WTC11 (cell line): ENCODE measurements around the gene TLCD1.

Source experiments
- TF ChIP-seq, protein P1 (sequence below): fragments of 200-600 bp; IDR thresholded peaks from 2 replicates; pipeline ENCODE4 v1.8.0; 2022; ENCODE audit warnings: antibody characterized with exemption
- TF ChIP-seq, protein P2 (sequence below): sonication (generic); formaldehyde crosslinking; IDR thresholded peaks from 2 replicates; pipeline ENCODE4 v1.8.1; 2023; ENCODE audit warnings: mild to moderate bottlenecking, moderate library complexity, missing genetic modification reagents

DNA sequence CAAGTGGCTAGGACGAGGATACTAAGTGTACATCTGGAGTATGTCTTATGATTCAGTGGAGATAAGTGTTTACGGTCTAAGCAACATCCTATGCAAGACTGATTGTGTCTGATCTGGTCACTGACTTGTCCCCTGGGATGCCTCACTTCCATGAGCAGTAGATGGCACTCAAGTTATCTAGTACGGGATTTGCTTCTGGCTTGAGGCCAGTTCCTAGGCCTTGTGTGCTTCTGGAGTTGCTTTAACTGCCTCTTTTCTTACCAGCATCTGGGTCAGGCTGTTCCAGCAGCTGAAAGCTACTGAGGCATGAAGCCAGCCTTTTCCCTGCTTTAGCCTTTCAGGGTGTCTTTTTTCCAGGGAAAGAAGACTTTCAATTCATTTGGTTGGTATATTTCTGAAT, 41.1 kb downstream of the TLCD1 start:
- TF ChIP-seq, protein P1, sequence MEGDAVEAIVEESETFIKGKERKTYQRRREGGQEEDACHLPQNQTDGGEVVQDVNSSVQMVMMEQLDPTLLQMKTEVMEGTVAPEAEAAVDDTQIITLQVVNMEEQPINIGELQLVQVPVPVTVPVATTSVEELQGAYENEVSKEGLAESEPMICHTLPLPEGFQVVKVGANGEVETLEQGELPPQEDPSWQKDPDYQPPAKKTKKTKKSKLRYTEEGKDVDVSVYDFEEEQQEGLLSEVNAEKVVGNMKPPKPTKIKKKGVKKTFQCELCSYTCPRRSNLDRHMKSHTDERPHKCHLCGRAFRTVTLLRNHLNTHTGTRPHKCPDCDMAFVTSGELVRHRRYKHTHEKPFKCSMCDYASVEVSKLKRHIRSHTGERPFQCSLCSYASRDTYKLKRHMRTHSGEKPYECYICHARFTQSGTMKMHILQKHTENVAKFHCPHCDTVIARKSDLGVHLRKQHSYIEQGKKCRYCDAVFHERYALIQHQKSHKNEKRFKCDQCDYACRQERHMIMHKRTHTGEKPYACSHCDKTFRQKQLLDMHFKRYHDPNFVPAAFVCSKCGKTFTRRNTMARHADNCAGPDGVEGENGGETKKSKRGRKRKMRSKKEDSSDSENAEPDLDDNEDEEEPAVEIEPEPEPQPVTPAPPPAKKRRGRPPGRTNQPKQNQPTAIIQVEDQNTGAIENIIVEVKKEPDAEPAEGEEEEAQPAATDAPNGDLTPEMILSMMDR = no peak
- TF ChIP-seq, protein P2, sequence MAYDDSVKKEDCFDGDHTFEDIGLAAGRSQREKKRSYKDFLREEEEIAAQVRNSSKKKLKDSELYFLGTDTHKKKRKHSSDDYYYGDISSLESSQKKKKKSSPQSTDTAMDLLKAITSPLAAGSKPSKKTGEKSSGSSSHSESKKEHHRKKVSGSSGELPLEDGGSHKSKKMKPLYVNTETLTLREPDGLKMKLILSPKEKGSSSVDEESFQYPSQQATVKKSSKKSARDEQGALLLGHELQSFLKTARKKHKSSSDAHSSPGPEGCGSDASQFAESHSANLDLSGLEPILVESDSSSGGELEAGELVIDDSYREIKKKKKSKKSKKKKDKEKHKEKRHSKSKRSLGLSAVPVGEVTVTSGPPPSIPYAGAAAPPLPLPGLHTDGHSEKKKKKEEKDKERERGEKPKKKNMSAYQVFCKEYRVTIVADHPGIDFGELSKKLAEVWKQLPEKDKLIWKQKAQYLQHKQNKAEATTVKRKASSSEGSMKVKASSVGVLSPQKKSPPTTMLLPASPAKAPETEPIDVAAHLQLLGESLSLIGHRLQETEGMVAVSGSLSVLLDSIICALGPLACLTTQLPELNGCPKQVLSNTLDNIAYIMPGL = no peak
